Nucleus accumbens (tissue), 56 donors: ENCODE results near the gene CHPF.

Experiments
- DNase-seq, 56 donors: peaks; one replicate each; lab custom pipeline; 2025; lab: John Stamatoyannopoulos, UW

Gene CHPF

GRCh38 chr2:219517954-219518778 lies 25.4 kb downstream of the CHPF start:
- no peak for DNase-seq

GRCh38 chr2:219516888-219517287 lies 26.7 kb downstream of the CHPF start:
- peak in 1 of 56 donors; percentile 6 for DNase-seq

- peak in 24 of 56 donors; percentile 6 to 73 (median 38) for DNase-seq
Observed at GRCh38 chr2:219515874-219516629, 27.6 kb downstream of the CHPF start.

- no peak for DNase-seq
Observed at GRCh38 chr2:219514836-219515235, 28.8 kb downstream of the CHPF start.

- peak in 10 of 56 donors; percentile 3 to 39 (median 24) for DNase-seq
Observed at GRCh38 chr2:219514196-219514761, 29.3 kb downstream of the CHPF start, which contains the start of gene ASIC4. TSS of gene ASIC4 (plus strand) at chr2:219514482. CDS start at chr2:219514725, 243 bp downstream.

- DNase-seq, result peak in 1 of 56 donors; percentile 20
Observed at GRCh38 chr2:219513787-219514186, 29.8 kb downstream of the CHPF start.

- DNase-seq, result no peak
Observed at GRCh38 chr2:219512524-219513216, 30.9 kb downstream of the CHPF start.

GRCh38 chr2:219511547-219512325 lies 31.9 kb downstream of the CHPF start:
- peak in 2 of 56 donors; percentile 6 to 17 for DNase-seq

- no peak for DNase-seq
Observed at GRCh38 chr2:219510512-219511135, 33.0 kb downstream of the CHPF start.

- peak in 40 of 56 donors; percentile 9 to 69 (median 40) for DNase-seq
Observed at GRCh38 chr2:219509780-219510511, 33.7 kb downstream of the CHPF start.

- peak in 7 of 56 donors; percentile 22 to 71 (median 31) for DNase-seq
Observed at GRCh38 chr2:219508971-219509779, 34.4 kb downstream of the CHPF start.

- no peak for DNase-seq
Observed at GRCh38 chr2:219508444-219508734, 35.2 kb downstream of the CHPF start.

GRCh38 chr2:219507581-219508443 lies 35.8 kb downstream of the CHPF start:
- DNase-seq, result no peak

GRCh38 chr2:219506802-219507526 lies 36.6 kb downstream of the CHPF start:
- peak in 4 of 56 donors; percentile 13 to 24 (median 20) for DNase-seq

- no peak for DNase-seq
Observed at GRCh38 chr2:219506153-219506801, 37.3 kb downstream of the CHPF start.

- no peak for DNase-seq
Observed at GRCh38 chr2:219505585-219505984, 38.0 kb downstream of the CHPF start.
